ENCODE data around the gene B3GALT6.

Gene B3GALT6

GRCh38 chr1:1253314-1253713, 21.3 kb downstream of the B3GALT6 start:
- no peak for DNase-seq (ENCODE audit: extremely low read depth, low read depth)
- TF ChIP-seq CTCF (IDR thresholded peaks at IDR 0.05; ENCODE audit: low read depth, low read length), result no peak

- no peak for DNase-seq (ENCODE audit: extremely low read depth, low read depth)
- no peak for TF ChIP-seq CTCF (IDR thresholded peaks at IDR 0.05; ENCODE audit: low read depth, low read length)
Observed at GRCh38 chr1:1253972-1254666, 22.1 kb downstream of the B3GALT6 start.

GRCh38 chr1:1254667-1254998, 22.6 kb downstream of the B3GALT6 start:
- TF ChIP-seq CTCF (IDR thresholded peaks at IDR 0.05; ENCODE audit: low read depth, low read length), result no peak
- DNase-seq (ENCODE audit: extremely low read depth, low read depth), result no peak

GRCh38 chr1:1255078-1255477, 23.0 kb downstream of the B3GALT6 start:
- DNase-seq (ENCODE audit: extremely low read depth, low read depth), result no peak
- TF ChIP-seq CTCF (IDR thresholded peaks at IDR 0.05; ENCODE audit: low read depth, low read length), result no peak

GRCh38 chr1:1255611-1256010, 23.6 kb downstream of the B3GALT6 start:
- DNase-seq (ENCODE audit: extremely low read depth, low read depth), result no peak
- TF ChIP-seq CTCF (IDR thresholded peaks at IDR 0.05; ENCODE audit: low read depth, low read length), result no peak

GRCh38 chr1:1256956-1257871, 25.2 kb downstream of the B3GALT6 start:
- no peak for TF ChIP-seq CTCF (IDR thresholded peaks at IDR 0.05; ENCODE audit: low read depth, low read length)
- no peak for DNase-seq (ENCODE audit: extremely low read depth, low read depth)

- no peak for TF ChIP-seq CTCF (IDR thresholded peaks at IDR 0.05; ENCODE audit: low read depth, low read length)
- DNase-seq (ENCODE audit: extremely low read depth, low read depth), result no peak
Observed at GRCh38 chr1:1259119-1259488, 27.1 kb downstream of the B3GALT6 start.

Data from AG09319 (cell line).